ENCODE results near the gene CDCA8.

CDCA8 gene

GRCh38 chr1:37657620-37658412 lies 34.5 kb upstream of the CDCA8 start:
- H3K79me2 ChIP-seq = no peaks in the 10 kb centered on the region
- H3K27ac ChIP-seq = no peak overlapping the region
- no peak for TF ChIP-seq CTCF (IDR thresholded peaks at IDR 0.05)
- no peaks in the 10 kb centered on the region for H3K27me3 ChIP-seq (ENCODE audit: control insufficient read depth, insufficient read depth, low read length)
- no peaks in the 10 kb centered on the region for H3K9me3 ChIP-seq (ENCODE audit: control insufficient read depth, low read length)
- no peak overlapping the region for H3K4me3 ChIP-seq (ENCODE audit: low read depth, low read length)
- no peaks in the 10 kb centered on the region for H3K4me1 ChIP-seq
- H2AFZ ChIP-seq = no peak overlapping the region
- no peak overlapping the region for H3K4me2 ChIP-seq (ENCODE audit: low read length)
- H3K36me3 ChIP-seq (ENCODE audit: control insufficient read depth, insufficient read depth, low read length) = no peaks in the 10 kb centered on the region
- H3K9ac ChIP-seq = no peak overlapping the region

- Histone ChIP-seq H3K4me1 (no peaks in the 10 kb centered on the region), H3K4me2 (ENCODE audit: low read length) (no peak overlapping the region), H3K79me2 (no peaks in the 10 kb centered on the region), H3K27me3 (ENCODE audit: control insufficient read depth, insufficient read depth, low read length) (no peaks in the 10 kb centered on the region), H3K9me3 (ENCODE audit: control insufficient read depth, low read length) (no peaks in the 10 kb centered on the region), H3K4me3 (ENCODE audit: low read depth, low read length) (no peak overlapping the region), H3K36me3 (ENCODE audit: control insufficient read depth, insufficient read depth, low read length) (no peaks in the 10 kb centered on the region), H2AFZ (no peak overlapping the region), H3K9ac (no peak overlapping the region), H3K27ac (no peak overlapping the region)
- TF ChIP-seq CTCF (IDR thresholded peaks at IDR 0.05) = no peak
Measured at GRCh38 chr1:37658486-37658885, 33.8 kb upstream of the CDCA8 start.

- H3K9ac ChIP-seq = no peak overlapping the region
- no peaks in the 10 kb centered on the region for H3K79me2 ChIP-seq
- TF ChIP-seq CTCF (IDR thresholded peaks at IDR 0.05) = no peak
- no peak overlapping the region for H3K27ac ChIP-seq
- H3K27me3 ChIP-seq (ENCODE audit: control insufficient read depth, insufficient read depth, low read length) = no peaks in the 10 kb centered on the region
- no peaks in the 10 kb centered on the region for H3K36me3 ChIP-seq (ENCODE audit: control insufficient read depth, insufficient read depth, low read length)
- no peak overlapping the region for H3K4me2 ChIP-seq (ENCODE audit: low read length)
- H3K9me3 ChIP-seq (ENCODE audit: control insufficient read depth, low read length) = no peaks in the 10 kb centered on the region
- no peaks in the 10 kb centered on the region for H3K4me1 ChIP-seq
- H2AFZ ChIP-seq = no peak overlapping the region
- no peak overlapping the region for H3K4me3 ChIP-seq (ENCODE audit: low read depth, low read length)
Measured at GRCh38 chr1:37660664-37661063, 31.7 kb upstream of the CDCA8 start.

- H3K4me2 ChIP-seq (ENCODE audit: low read length) = no peak overlapping the region
- no peak overlapping the region for H3K4me3 ChIP-seq (ENCODE audit: low read depth, low read length)
- no peaks in the 10 kb centered on the region for H3K4me1 ChIP-seq
- no peak overlapping the region for H2AFZ ChIP-seq
- no peak overlapping the region for H3K27ac ChIP-seq
- H3K9ac ChIP-seq = no peak overlapping the region
- H3K9me3 ChIP-seq (ENCODE audit: control insufficient read depth, low read length) = no peaks in the 10 kb centered on the region
- no peaks in the 10 kb centered on the region for H3K36me3 ChIP-seq (ENCODE audit: control insufficient read depth, insufficient read depth, low read length)
- H3K27me3 ChIP-seq (ENCODE audit: control insufficient read depth, insufficient read depth, low read length) = no peaks in the 10 kb centered on the region
- no peaks in the 10 kb centered on the region for H3K79me2 ChIP-seq
- TF ChIP-seq CTCF (IDR thresholded peaks at IDR 0.05) = no peak
Measured at GRCh38 chr1:37661401-37661800, 30.9 kb upstream of the CDCA8 start.

Measured in parathyroid adenoma (tissue), 2 donors.